Peyer's patch (tissue), 4 donors: ENCODE results near the gene DSCAML1. TPM values are rescaled to one million over a fixed set of nuclear protein-coding genes. Genes with fewer than 3 reads are reported as not detected.

Experiments
- DNase-seq, 3 donors: peaks; one replicate each; pipeline ENCODE4 v3.0.0-alpha.2; 2017 to 2019
- H3K27ac ChIP-seq, 4 donors: fragments of 200-600 bp; sonication (generic); one replicate each; pipeline ENCODE4 v1.5.1; 2016 to 2019
- H3K27me3 ChIP-seq, 2 donors: fragments of 200-600 bp; sonication (generic); one replicate each; pipeline ENCODE4 v1.5.1; 2019
- H3K36me3 ChIP-seq, 3 donors: fragments of 200-600 bp; sonication (generic); one replicate each; pipeline ENCODE4 v1.5.1; 2016 to 2019
- H3K4me1 ChIP-seq, 4 donors: fragments of 200-600 bp; sonication (generic); one replicate each; pipeline ENCODE4 v1.5.1; 2016 to 2019
- H3K4me3 ChIP-seq, 4 donors: fragments of 200-600 bp; sonication (generic); 1 replicate in 3 of 4; 2 replicates in 1 of 4; pipeline ENCODE4 v1.5.1; 2016 to 2019; ENCODE audit warnings: mild to moderate bottlenecking in 1 of 4
- H3K9me3 ChIP-seq, 4 donors: fragments of 200-600 bp; sonication (generic); one replicate each; pipeline ENCODE4 v1.5.1; 2016 to 2019; ENCODE audit warnings: mild to moderate bottlenecking in 1 of 4
- POLR2A ChIP-seq, 2 donors: fragments of 450-650 bp; IDR thresholded peaks; one replicate each; pipeline ENCODE4 v1.5.1; 2017; ENCODE audit warnings: antibody characterized with exemption in 2 of 2, mild to moderate bottlenecking in 2 of 2, moderate library complexity in 2 of 2
- total RNA-seq, 4 donors: library from RNA; depleted of rRNA; stranded (reverse); fragments of >200 nt; gene quantifications; one replicate each; pipeline ENCODE4 v1.1.0, GENCODE V29; 2016
- TF ChIP-seq, protein P1 (sequence below), 6 experiments: fragments of 450-650 bp in 4 of 6; fragments of 200-600 bp in 2 of 6; sonication (generic) in 1 of 6; IDR thresholded peaks; one replicate each; pipeline ENCODE4 v1.5.1; 2017 to 2019; ENCODE audit warnings: antibody characterized with exemption in 6 of 6, mild to moderate bottlenecking in 3 of 6, moderate library complexity in 1 of 6

The DSCAML1 gene
- total RNA-seq, 4 donors from 2014 or later = 0.18 to 5.8 (median 2.9) TPM

DNA sequence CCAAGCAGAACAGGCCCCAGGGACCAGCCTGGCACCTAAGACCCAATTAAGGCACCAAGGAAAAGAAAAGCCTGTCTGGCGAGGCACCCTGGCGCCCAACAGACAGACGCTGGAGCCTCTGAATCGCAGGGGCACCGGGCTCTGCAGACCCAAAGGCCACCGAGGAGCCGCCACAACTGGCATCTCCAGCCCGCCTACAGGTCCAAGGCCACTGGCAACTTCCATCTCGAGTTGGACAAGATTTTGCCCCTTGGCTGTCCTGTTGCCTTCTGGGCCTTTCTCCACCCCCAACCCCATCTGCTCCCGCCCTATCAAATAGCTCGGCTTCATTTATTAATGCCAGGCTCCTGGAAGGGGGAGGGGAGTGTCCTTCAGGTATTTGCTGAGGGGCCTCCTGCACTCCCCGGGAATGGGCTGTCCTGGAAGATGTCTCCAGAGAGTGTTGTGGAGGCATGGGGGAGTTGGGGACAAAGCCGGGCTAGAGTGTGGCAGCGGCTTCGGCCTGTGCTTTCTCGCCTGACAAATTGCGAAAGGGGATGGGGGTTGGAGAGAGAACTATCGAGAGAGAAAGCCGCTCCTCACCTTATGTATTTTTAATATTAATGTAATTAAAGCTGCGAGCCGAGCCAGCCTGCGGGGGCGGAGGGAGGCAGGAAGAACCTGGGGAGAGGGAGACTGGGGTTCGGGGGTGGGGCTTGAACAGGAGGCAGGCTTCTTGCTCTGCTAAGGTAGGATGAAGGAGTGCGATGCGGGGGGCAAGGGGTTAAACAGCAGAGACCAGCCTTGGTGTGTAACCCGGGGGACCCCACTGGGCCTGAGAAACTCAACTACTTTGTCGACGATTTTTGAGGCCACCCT is 2.0 kb downstream of the DSCAML1 start:
- Histone ChIP-seq H3K36me3 (no peaks in the 10 kb centered on the region), H3K4me3 (no peak overlapping the region), H3K4me1 (peaks cover 5 to 16% (median 11%) of the 10 kb centered on the region in 4 donors), H3K9me3 (no peaks in the 10 kb centered on the region), H3K27me3 (peaks cover 0 to 27% of the 10 kb centered on the region in 2 donors), H3K27ac (no peak overlapping the region)
- DNase-seq = no peak
- TF ChIP-seq, protein P1, sequence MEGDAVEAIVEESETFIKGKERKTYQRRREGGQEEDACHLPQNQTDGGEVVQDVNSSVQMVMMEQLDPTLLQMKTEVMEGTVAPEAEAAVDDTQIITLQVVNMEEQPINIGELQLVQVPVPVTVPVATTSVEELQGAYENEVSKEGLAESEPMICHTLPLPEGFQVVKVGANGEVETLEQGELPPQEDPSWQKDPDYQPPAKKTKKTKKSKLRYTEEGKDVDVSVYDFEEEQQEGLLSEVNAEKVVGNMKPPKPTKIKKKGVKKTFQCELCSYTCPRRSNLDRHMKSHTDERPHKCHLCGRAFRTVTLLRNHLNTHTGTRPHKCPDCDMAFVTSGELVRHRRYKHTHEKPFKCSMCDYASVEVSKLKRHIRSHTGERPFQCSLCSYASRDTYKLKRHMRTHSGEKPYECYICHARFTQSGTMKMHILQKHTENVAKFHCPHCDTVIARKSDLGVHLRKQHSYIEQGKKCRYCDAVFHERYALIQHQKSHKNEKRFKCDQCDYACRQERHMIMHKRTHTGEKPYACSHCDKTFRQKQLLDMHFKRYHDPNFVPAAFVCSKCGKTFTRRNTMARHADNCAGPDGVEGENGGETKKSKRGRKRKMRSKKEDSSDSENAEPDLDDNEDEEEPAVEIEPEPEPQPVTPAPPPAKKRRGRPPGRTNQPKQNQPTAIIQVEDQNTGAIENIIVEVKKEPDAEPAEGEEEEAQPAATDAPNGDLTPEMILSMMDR (IDR thresholded peaks at IDR 0.05) = no peak
- TF ChIP-seq POLR2A (IDR thresholded peaks at IDR 0.05) = no peak

DNA sequence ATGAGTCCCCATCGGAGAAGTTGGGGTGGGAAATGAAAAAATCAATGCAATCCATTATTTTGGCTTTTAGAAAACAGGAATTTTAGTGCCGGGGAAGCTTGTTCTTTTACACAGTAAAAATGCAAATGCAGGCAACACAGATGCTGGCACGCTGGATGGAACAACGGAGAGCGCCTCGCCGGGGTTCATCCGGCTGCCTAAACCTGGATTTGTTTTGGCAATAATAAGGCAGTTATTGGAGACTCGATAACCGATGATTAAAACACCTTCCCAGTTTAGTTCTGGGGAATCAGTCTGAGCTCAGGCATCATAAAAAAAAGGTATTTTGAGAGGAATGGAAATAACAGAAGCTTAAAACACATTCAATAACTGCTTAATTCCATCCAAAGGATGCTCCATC is 2.9 kb downstream of the DSCAML1 start:
- Histone ChIP-seq H3K36me3 (no peaks in the 10 kb centered on the region), H3K4me1 (peaks cover 5 to 16% (median 11%) of the 10 kb centered on the region in 4 donors), H3K27me3 (peaks cover 0 to 27% of the 10 kb centered on the region in 2 donors), H3K27ac (no peak overlapping the region), H3K4me3 (no peak overlapping the region), H3K9me3 (no peaks in the 10 kb centered on the region)
- DNase-seq = no peak
- TF ChIP-seq POLR2A (IDR thresholded peaks at IDR 0.05) = no peak
- TF ChIP-seq, protein P1 (IDR thresholded peaks at IDR 0.05) = no peak

DNA sequence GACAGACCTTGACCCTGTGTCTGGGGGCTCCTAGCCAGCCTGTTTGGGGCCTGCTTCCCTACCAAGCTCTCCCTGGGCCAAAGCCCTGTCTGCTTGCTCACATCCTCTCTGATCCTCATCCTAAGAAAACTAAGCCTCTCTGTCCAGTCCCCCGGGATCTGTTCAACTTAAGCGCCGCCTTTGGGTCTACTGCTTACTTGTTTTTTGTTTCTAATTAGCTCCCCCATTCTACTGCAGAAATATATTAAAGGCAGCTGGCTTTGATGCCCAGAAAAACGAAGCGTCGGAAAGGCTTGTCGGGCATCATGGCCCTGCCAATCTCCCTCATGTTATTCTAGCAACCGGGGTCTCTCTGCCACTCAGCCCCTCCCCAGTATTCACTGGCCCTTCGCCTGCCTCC is 3.4 kb downstream of the DSCAML1 start:
- H3K4me3 ChIP-seq = no peak overlapping the region
- H3K4me1 ChIP-seq = peaks cover 5 to 16% (median 11%) of the 10 kb centered on the region in 4 donors
- no peak for TF ChIP-seq POLR2A (IDR thresholded peaks at IDR 0.05)
- TF ChIP-seq, protein P1 (IDR thresholded peaks at IDR 0.05) = no peak
- no peak overlapping the region for H3K27ac ChIP-seq
- no peak for DNase-seq
- H3K36me3 ChIP-seq = no peaks in the 10 kb centered on the region
- peaks cover 0 to 27% of the 10 kb centered on the region in 2 donors for H3K27me3 ChIP-seq
- H3K9me3 ChIP-seq = no peaks in the 10 kb centered on the region

DNA sequence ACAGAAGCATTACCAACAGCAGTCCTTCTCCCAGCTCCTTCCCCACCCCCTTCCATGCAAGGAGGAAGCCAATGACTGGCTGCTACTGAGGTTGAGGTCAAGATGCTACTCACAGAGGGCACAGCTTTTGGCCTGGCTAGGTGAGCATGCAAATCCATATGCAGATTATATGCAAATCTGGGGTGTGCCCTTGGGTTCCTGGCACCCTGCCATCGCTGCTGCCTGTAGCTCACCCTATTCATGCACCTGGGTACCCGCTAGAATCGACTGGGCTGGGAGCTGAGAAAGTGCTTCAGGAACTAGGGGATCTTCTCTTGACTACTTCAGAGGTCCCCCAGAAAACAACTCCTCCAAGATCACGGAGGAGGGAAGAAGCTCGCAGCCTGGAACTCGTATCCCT is 4.0 kb downstream of the DSCAML1 start:
- Histone ChIP-seq H3K27ac (no peak overlapping the region), H3K4me1 (peaks cover 5 to 16% (median 11%) of the 10 kb centered on the region in 4 donors), H3K36me3 (no peaks in the 10 kb centered on the region), H3K9me3 (no peaks in the 10 kb centered on the region), H3K4me3 (no peak overlapping the region), H3K27me3 (peaks cover 0 to 27% of the 10 kb centered on the region in 2 donors)
- no peak for TF ChIP-seq POLR2A (IDR thresholded peaks at IDR 0.05)
- DNase-seq = no peak

DNA sequence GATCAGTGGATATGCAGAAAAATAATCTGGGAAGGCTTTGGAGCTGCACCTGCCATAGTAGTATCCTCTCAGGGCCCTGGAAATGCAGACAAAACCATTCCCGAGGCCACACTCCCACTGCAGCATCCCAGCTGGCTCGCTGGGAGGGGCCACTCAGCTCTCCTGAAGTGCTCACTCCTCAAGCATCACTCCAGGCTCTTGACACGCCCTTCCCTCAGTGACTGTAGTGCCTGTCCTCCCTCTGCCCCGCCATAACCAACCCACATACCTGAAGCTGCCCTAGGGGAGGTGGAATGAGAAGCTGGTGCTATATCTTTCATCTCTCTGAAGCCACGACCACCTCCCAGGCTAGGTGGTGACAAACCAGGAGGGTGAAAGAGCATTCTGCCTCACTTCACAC is 4.8 kb downstream of the DSCAML1 start:
- TF ChIP-seq, protein P1 (IDR thresholded peaks at IDR 0.05) = no peak
- TF ChIP-seq POLR2A (IDR thresholded peaks at IDR 0.05) = no peak
- Histone ChIP-seq H3K36me3 (no peaks in the 10 kb centered on the region), H3K9me3 (no peaks in the 10 kb centered on the region), H3K27ac (no peak overlapping the region), H3K27me3 (peaks cover 0 to 24% of the 10 kb centered on the region in 2 donors), H3K4me3 (no peak overlapping the region), H3K4me1 (peaks cover 5 to 16% (median 11%) of the 10 kb centered on the region in 4 donors)
- DNase-seq = no peak

DNA sequence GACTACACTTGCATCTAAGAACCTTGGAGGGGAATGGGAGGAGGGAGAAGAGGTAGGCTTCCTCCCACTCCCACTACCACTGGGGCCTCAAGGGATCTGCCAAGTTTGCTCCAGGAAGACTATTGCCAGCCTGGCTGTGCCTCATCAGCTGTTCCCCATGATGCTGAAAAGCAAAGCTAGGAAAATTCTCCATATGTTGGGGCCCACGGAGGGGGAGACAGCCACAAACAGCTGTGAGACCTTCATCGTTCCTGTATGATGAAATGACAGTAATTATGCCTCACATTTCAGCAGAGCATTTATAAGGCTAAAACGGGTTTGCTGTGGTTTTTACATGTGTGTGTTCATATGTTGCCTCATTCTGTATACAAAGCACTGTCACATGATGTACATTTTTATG is 6.7 kb downstream of the DSCAML1 start:
- DNase-seq = no peak
- H3K36me3 ChIP-seq = no peaks in the 10 kb centered on the region
- peaks cover 0 to 5% of the 10 kb centered on the region in 2 donors for H3K27me3 ChIP-seq
- H3K27ac ChIP-seq = no peak overlapping the region
- no peak for TF ChIP-seq POLR2A (IDR thresholded peaks at IDR 0.05)
- TF ChIP-seq, protein P1 (IDR thresholded peaks at IDR 0.05) = no peak
- H3K9me3 ChIP-seq = no peaks in the 10 kb centered on the region
- H3K4me1 ChIP-seq = no peaks in the 10 kb centered on the region
- no peak overlapping the region for H3K4me3 ChIP-seq
